K562 (cell line): ENCODE results near the gene PLEKHA1.

ENCODE experiments used
- HIVEP1 ChIP-seq: fragments of 250-450 bp; sonication (Bioruptor Pico); IDR thresholded peaks from 2 replicates; pipeline ENCODE4 v1.4.0; 2020; ENCODE audit warnings: mild to moderate bottlenecking
- SP1 ChIP-seq: sonication (generic); formaldehyde crosslinking; IDR thresholded peaks from 2 replicates; pipeline ENCODE4 v1.8.1; 2022; ENCODE audit warnings: mild to moderate bottlenecking, missing genetic modification reagents
- ZNF384 ChIP-seq: IDR thresholded peaks from 2 replicates; pipeline ENCODE4 v1.6.1; 2012; ENCODE audit warnings: low read depth, low read length, improper control_type of control experiment
- TF ChIP-seq, protein P1 (sequence below), 3 experiments: IDR thresholded peaks in 2 of 3; conservative IDR thresholded peaks in 1 of 3; 2 replicates each; pipeline ENCODE4 v1.5.1; 2011 to 2012; ENCODE audit warnings: low read length in 3 of 3, mild to moderate bottlenecking in 3 of 3, control low read depth in 2 of 3, improper control_type of control experiment in 1 of 3, inconsistent platforms in 1 of 3, low read depth in 1 of 3, mixed read lengths in 1 of 3, moderate library complexity in 1 of 3; ENCODE audit not compliant: insufficient read depth in 2 of 3

DNA sequence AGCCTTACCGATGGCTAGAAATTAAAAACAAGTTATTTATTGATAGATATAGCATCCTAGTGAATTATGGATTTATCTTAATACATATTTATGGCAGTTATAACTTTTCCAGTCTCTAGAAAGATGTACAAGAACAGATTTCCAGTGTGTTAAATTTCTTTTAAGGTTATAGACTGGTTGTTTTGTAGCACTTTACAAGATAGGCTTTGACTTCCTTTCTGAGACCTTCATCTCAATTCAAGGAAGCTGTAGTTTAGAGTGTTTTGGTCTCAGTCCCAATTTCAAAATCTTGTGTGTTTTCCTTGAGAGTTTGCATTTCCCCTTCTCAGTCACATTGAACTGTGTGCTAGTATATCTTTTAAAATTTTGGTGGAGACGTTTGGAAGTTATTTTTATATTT is 30.1 kb downstream of the PLEKHA1 start:
- TF ChIP-seq HIVEP1: no peak
- TF ChIP-seq, protein P1, sequence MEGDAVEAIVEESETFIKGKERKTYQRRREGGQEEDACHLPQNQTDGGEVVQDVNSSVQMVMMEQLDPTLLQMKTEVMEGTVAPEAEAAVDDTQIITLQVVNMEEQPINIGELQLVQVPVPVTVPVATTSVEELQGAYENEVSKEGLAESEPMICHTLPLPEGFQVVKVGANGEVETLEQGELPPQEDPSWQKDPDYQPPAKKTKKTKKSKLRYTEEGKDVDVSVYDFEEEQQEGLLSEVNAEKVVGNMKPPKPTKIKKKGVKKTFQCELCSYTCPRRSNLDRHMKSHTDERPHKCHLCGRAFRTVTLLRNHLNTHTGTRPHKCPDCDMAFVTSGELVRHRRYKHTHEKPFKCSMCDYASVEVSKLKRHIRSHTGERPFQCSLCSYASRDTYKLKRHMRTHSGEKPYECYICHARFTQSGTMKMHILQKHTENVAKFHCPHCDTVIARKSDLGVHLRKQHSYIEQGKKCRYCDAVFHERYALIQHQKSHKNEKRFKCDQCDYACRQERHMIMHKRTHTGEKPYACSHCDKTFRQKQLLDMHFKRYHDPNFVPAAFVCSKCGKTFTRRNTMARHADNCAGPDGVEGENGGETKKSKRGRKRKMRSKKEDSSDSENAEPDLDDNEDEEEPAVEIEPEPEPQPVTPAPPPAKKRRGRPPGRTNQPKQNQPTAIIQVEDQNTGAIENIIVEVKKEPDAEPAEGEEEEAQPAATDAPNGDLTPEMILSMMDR (IDR thresholded peaks at IDR 0.05 in 2 of 3, conservative IDR thresholded peaks at IDR 0.05 in 1 of 3; ENCODE audit: insufficient read depth in 2 of 3, low read depth in 1 of 3, low read length in 3 of 3): no peak
- no peak for TF ChIP-seq ZNF384
- TF ChIP-seq SP1: no peak
